H1 (cell line): ENCODE measurements around the gene KCNK4. TPM values are rescaled to one million over a fixed set of nuclear protein-coding genes. Genes with fewer than 3 reads are reported as not detected.

Source experiments
- CTCF ChIA-PET: fragments of 300-600 bp; sonication (Branson Sonifier 250); formaldehyde crosslinking; loops from one replicate; lab custom pipeline; 2021; ENCODE audit not compliant: partially characterized antibody; lab: Charles Lee
- POLR2A ChIA-PET: fragments of 300-600 bp; sonication (Branson Sonifier 250); formaldehyde crosslinking; loops from one replicate; lab custom pipeline; 2021; ENCODE audit warnings: inconsistent platforms; ENCODE audit not compliant: partially characterized antibody; lab: Charles Lee
- DNase-seq, 2 experiments: peaks; one replicate each; pipeline versions ENCODE4 v3.0.0 to v3.0.0-alpha.2; 2010 to 2022; ENCODE audit warnings: low spot score in 2 of 2, low read depth in 1 of 2, mixed read lengths in 1 of 2
- FAIRE-seq: peaks from 2 replicates; lab custom pipeline; 2011; peaks lifted over from hg19 to GRCh38; lab: Jason Lieb, UNC
- H2AFZ ChIP-seq: 2 replicates; pipeline ENCODE4 v1.8.1; 2012; ENCODE audit warnings: low read length, inconsistent platforms
- H2AK5ac ChIP-seq: 2 replicates; pipeline ENCODE4 v1.6.1; 2013; ENCODE audit warnings: low read depth, low read length
- H2BK120ac ChIP-seq: replicated peaks from 2 replicates; pipeline ENCODE3; 2013; ENCODE audit warnings: low read depth, low read length, inconsistent platforms
- H2BK12ac ChIP-seq: 2 replicates; pipeline ENCODE4 v1.6.1; 2013; ENCODE audit warnings: low read depth, low read length
- H2BK15ac ChIP-seq: 2 replicates; pipeline ENCODE4 v1.6.1; 2013; ENCODE audit warnings: low read length
- H2BK20ac ChIP-seq: 2 replicates; pipeline ENCODE4 v1.6.1; 2013; ENCODE audit warnings: low read length
- H2BK5ac ChIP-seq: 2 replicates; pipeline ENCODE4 v1.6.1; 2013; ENCODE audit warnings: low read depth, low read length
- H3K14ac ChIP-seq: 2 replicates; pipeline ENCODE4 v1.6.1; 2013; ENCODE audit warnings: inconsistent platforms; ENCODE audit not compliant: insufficient read length
- H3K18ac ChIP-seq: 2 replicates; pipeline ENCODE4 v1.6.1; 2013; ENCODE audit warnings: low read length; ENCODE audit errors: extremely low read depth
- H3K23ac ChIP-seq: 2 replicates; pipeline ENCODE4 v1.6.1; 2013; ENCODE audit warnings: inconsistent platforms; ENCODE audit not compliant: insufficient read length
- H3K23me2 ChIP-seq: 2 replicates; pipeline ENCODE4 v1.6.1; 2013; ENCODE audit warnings: low read depth, low read length
- H3K27ac ChIP-seq: 2 replicates; pipeline ENCODE4 v1.6.1; 2011; ENCODE audit warnings: low read depth, low read length, inconsistent platforms
- H3K27me3 ChIP-seq, 4 experiments: replicated peaks in 1 of 4; 1 replicate in 1 of 4; 2 replicates in 3 of 4; pipeline versions ENCODE4 v1.6.1 to v1.8.1; 2011 to 2013; ENCODE audit warnings: low read length in 3 of 4, mild to moderate bottlenecking in 3 of 4, inconsistent platforms in 2 of 4, mixed read lengths in 2 of 4, moderate library complexity in 1 of 4; ENCODE audit not compliant: control insufficient read depth in 3 of 4, insufficient read depth in 3 of 4; ENCODE audit errors: extremely low read depth in 1 of 4
- H3K36me3 ChIP-seq, 4 experiments: 2 replicates each; pipeline versions ENCODE4 v1.6.1 to v1.8.1; 2011 to 2013; ENCODE audit warnings: mild to moderate bottlenecking in 4 of 4, low read length in 3 of 4, moderate library complexity in 2 of 4, control low read depth in 1 of 4, inconsistent platforms in 1 of 4; ENCODE audit not compliant: insufficient read depth in 4 of 4, control insufficient read depth in 2 of 4
- H3K4ac ChIP-seq: replicated peaks from 2 replicates; pipeline ENCODE3; 2013; ENCODE audit warnings: low read length, low read depth, mixed read lengths, inconsistent platforms; ENCODE audit not compliant: insufficient read length
- H3K4me1 ChIP-seq, 4 experiments: replicated peaks in 1 of 4; 1 replicate in 1 of 4; 2 replicates in 3 of 4; pipeline versions ENCODE4 v1.6.1 to v1.8.1; 2011 to 2013; ENCODE audit warnings: low read length in 3 of 4, inconsistent platforms in 2 of 4, mixed read lengths in 1 of 4; ENCODE audit not compliant: insufficient read depth in 4 of 4, control insufficient read depth in 3 of 4
- H3K4me2 ChIP-seq, 2 experiments: 2 replicates each; pipeline versions ENCODE4 v1.6.1 to v1.8.1; 2011 to 2013; ENCODE audit warnings: low read depth in 2 of 2, low read length in 2 of 2, control low read depth in 1 of 2, inconsistent platforms in 1 of 2, mild to moderate bottlenecking in 1 of 2; ENCODE audit not compliant: insufficient read depth in 1 of 2
- H3K4me3 ChIP-seq, 4 experiments: fragments of 200-600, 300-600 bp in 1 of 4; sonication (generic), shearing (Covaris generic), sonication (Bioruptor Twin) in 1 of 4; 2 replicates each; pipeline versions ENCODE4 v1.5.1 to v1.8.1; 2011 to 2016; ENCODE audit warnings: low read length in 4 of 4, low read depth in 3 of 4, control low read depth in 2 of 4, inconsistent platforms in 2 of 4, mild to moderate bottlenecking in 2 of 4, mixed read lengths in 1 of 4, moderate library complexity in 1 of 4; ENCODE audit not compliant: insufficient read depth in 2 of 4; ENCODE audit errors: extremely low read depth in 1 of 4
- H3K56ac ChIP-seq: replicated peaks from 2 replicates; pipeline ENCODE3; 2013; ENCODE audit warnings: low read depth, mild to moderate bottlenecking, mixed read lengths, low read length, inconsistent platforms; ENCODE audit not compliant: insufficient read length
- H3K79me1 ChIP-seq: 2 replicates; pipeline ENCODE4 v1.6.1; 2013; ENCODE audit warnings: low read depth, low read length, control low read depth
- H3K79me2 ChIP-seq, 2 experiments: 2 replicates each; pipeline versions ENCODE4 v1.6.1 to v1.8.1; 2012 to 2013; ENCODE audit warnings: low read length in 2 of 2, mild to moderate bottlenecking in 2 of 2, inconsistent platforms in 1 of 2; ENCODE audit not compliant: insufficient read depth in 2 of 2, control insufficient read depth in 1 of 2
- H3K9ac ChIP-seq, 4 experiments: replicated peaks in 1 of 4; 1 replicate in 1 of 4; 2 replicates in 3 of 4; pipeline versions ENCODE4 v1.6.1 to v1.8.1; 2011 to 2013; ENCODE audit warnings: low read depth in 3 of 4, low read length in 3 of 4, control low read depth in 2 of 4, mild to moderate bottlenecking in 2 of 4, moderate library complexity in 2 of 4, inconsistent platforms in 1 of 4; ENCODE audit errors: extremely low read depth in 1 of 4
- H3K9me3 ChIP-seq, 2 experiments: 2 replicates each; pipeline versions ENCODE4 v1.6.1 to v1.8.1; 2012 to 2013; ENCODE audit warnings: mild to moderate bottlenecking in 2 of 2, moderate library complexity in 2 of 2, control low read depth in 1 of 2, inconsistent platforms in 1 of 2, low read depth in 1 of 2, low read length in 1 of 2, mixed read lengths in 1 of 2; ENCODE audit not compliant: insufficient read depth in 2 of 2
- H4K20me1 ChIP-seq, 2 experiments: replicated peaks in 1 of 2; 2 replicates each; pipeline versions ENCODE3 to v1.8.1; 2011 to 2013; ENCODE audit warnings: inconsistent platforms in 2 of 2, low read length in 2 of 2, mild to moderate bottlenecking in 1 of 2; ENCODE audit not compliant: insufficient read depth in 2 of 2, control insufficient read depth in 1 of 2
- H4K5ac ChIP-seq: 2 replicates; pipeline ENCODE4 v1.6.1; 2013; ENCODE audit warnings: low read length, low read depth, mixed read lengths, inconsistent platforms; ENCODE audit not compliant: insufficient read length
- H4K8ac ChIP-seq: 2 replicates; pipeline ENCODE4 v1.8.0; 2013; ENCODE audit warnings: mild to moderate bottlenecking, moderate library complexity, low read length, inconsistent platforms; ENCODE audit not compliant: insufficient read depth; ENCODE audit errors: extremely low read depth
- H4K91ac ChIP-seq: replicated peaks from 2 replicates; pipeline ENCODE3; 2013; ENCODE audit warnings: low read length, mixed read lengths, inconsistent platforms; ENCODE audit not compliant: insufficient read length
- E2F6 ChIP-seq: IDR thresholded peaks from 2 replicates; pipeline ENCODE4 v1.6.1; 2012; ENCODE audit warnings: inconsistent platforms
- EZH2 ChIP-seq: fragments of 200-600 bp; sonication (generic); IDR thresholded peaks from 2 replicates; pipeline ENCODE4 v1.7.1; 2012; ENCODE audit warnings: low read depth, mild to moderate bottlenecking, moderate library complexity, low read length, inconsistent platforms; ENCODE audit not compliant: severe bottlenecking
- KDM1A ChIP-seq: fragments of 200-600, 300-600 bp; sonication (generic); IDR thresholded peaks from 2 replicates; pipeline ENCODE4 v1.7.1; 2016; ENCODE audit warnings: mild to moderate bottlenecking, low read length, borderline replicate concordance
- MAX ChIP-seq: IDR thresholded peaks from 2 replicates; pipeline ENCODE4 v1.6.1; 2012; ENCODE audit warnings: inconsistent platforms
- POLR2AphosphoS5 ChIP-seq: IDR thresholded peaks from 2 replicates; pipeline ENCODE4 v1.6.1; 2011; ENCODE audit warnings: low read depth, low read length
- WGBS, 2 experiments: shearing (Covaris generic) in 1 of 2; methylation state at CpG; one replicate each; pipeline versions ENCODE4 v1.1.6 to v1.1.7; 2013 to 2015; ENCODE audit warnings: low lambda C conversion rate in 2 of 2, mixed read lengths in 2 of 2, inconsistent platforms in 1 of 2, low coverage in 1 of 2, missing lambda C conversion rate in 1 of 2; ENCODE audit not compliant: insufficient replicate concordance in 2 of 2, insufficient coverage in 1 of 2, insufficient read length in 1 of 2; ENCODE audit errors: extremely low coverage in 1 of 2, missing lambda C conversion rate in 1 of 2; 5-methylcytosine and 5-hydroxymethylcytosine counted together
- polyA plus RNA-seq, 7 experiments: library from polyadenylated mRNA; depleted of rRNA in 3 of 7; stranded (reverse) in 5 of 7; unstranded in 2 of 7; fragments of >200 nt in 5 of 7; fragments of 200-250 nt in 2 of 7; gene quantifications; 1 replicate in 5 of 7; 2 replicates in 1 of 7; 4 replicates in 1 of 7; pipeline versions ENCODE4 v1.2.1 to v1.2.3, GENCODE V29; 2011 to 2013; ENCODE audit warnings: missing spikeins in 2 of 7, mixed read lengths in 2 of 7
- total RNA-seq: library from RNA; stranded (reverse); fragmentation: NEBNext Ultra II Directional; extraction: Animal tissue kit (Norgen Biotek cat#: 25700); gene quantifications from 2 replicates; pipeline ENCODE4 v1.2.1, GENCODE V29; 2021

KCNK4 gene
- total and polyA plus RNA-seq, 2 of the 8 experiments (the other 6 are each of a cell fraction or from before 2014, with no cell fraction given), result 0.19 TPM; not detected in 1

- H4K20me1 ChIP-seq, result peaks cover 6 to 19% of the 10 kb centered on the region in 2 experiments
- H3K23ac ChIP-seq, result no peak overlapping the region
- H3K79me2 ChIP-seq, result peaks cover 0 to 23% of the 10 kb centered on the region in 2 experiments; a peak in 1 of 4 replicates
- no peak overlapping the region for H2BK5ac ChIP-seq
- H4K91ac ChIP-seq, result no peak overlapping the region
- no peak overlapping the region for H4K8ac ChIP-seq
- H3K9ac ChIP-seq, result peak overlapping the region in 1 of 4 experiments; percentile 10; a peak in 2 of 7 replicates
- H3K23me2 ChIP-seq, result peaks cover 10% of the 10 kb centered on the region; the same call in 1 of the 2 replicates
- no peak overlapping the region for H4K5ac ChIP-seq
- no peak overlapping the region for H3K27ac ChIP-seq
- no peak for FAIRE-seq
- H2BK20ac ChIP-seq, result no peak overlapping the region; the same call in 1 of the 2 replicates
- no peak overlapping the region; the same call in 1 of the 2 replicates for H3K18ac ChIP-seq
- ChIA-PET POLR2A (interaction anchor here (3.9 to 13.1 kb wide), 5 partner anchors 9 to 19 kb away, joined by 36 to 352 read pairs (median 101); partner anchors contain the start of genes DNAJC4, FKBP2, PPP1R14B and VEGFB), CTCF (interaction anchor here (0.8 to 10.0 kb wide), 6 partner anchors 13 to 102 kb away, joined by 3 to 102 read pairs (median 4); no protein-coding TSS in a partner anchor)
- no peak overlapping the region for H3K4ac ChIP-seq
- no peak overlapping the region for H3K14ac ChIP-seq
- H3K4me1 ChIP-seq, result peaks cover 0 to 35% (median 31%) of the 10 kb centered on the region in 4 experiments; a peak in 6 of 7 replicates
- peak overlapping the region; percentile 73 to 88 for H3K4me2 ChIP-seq
- H3K27me3 ChIP-seq, result no peaks in the 10 kb centered on the region
- H2BK12ac ChIP-seq, result peak overlapping the region; percentile 60; the same call in 1 of the 2 replicates
- H2AFZ ChIP-seq, result no peak overlapping the region
- no peak overlapping the region for H3K56ac ChIP-seq
- 0 out of 2 replicates have a peak overlapping the region, but pooled peaks have one; percentile 54 for H2AK5ac ChIP-seq
- H2BK15ac ChIP-seq, result no peak overlapping the region
- DNase-seq, result no peak
- TF ChIP-seq EZH2, result no peak
- no peak for TF ChIP-seq MAX
- no peak for TF ChIP-seq POLR2AphosphoS5
- TF ChIP-seq KDM1A, result peak; percentile 37; the same call in 1 of the 2 replicates
- TF ChIP-seq E2F6, result no peak
- H3K79me1 ChIP-seq, result peaks cover 2% of the 10 kb centered on the region; the same call in 1 of the 2 replicates
- no peak overlapping the region for H2BK120ac ChIP-seq
- H3K9me3 ChIP-seq, result no peaks in the 10 kb centered on the region
- peak overlapping the region in 3 of 4 experiments; percentile 74 to 86 (median 77); a peak in 6 of 8 replicates for H3K4me3 ChIP-seq
- WGBS, 2 experiments, result 86% methylated on average over 8 of the region's 8 CpGs; no CpG with 5 or more reads in 1 of the 2 experiments
- H3K36me3 ChIP-seq, result peaks cover 8 to 31% (median 17%) of the 10 kb centered on the region in 4 experiments
These were observed 38.1 kb upstream of the KCNK4 start for GRCh38 chr11:64253043-64253442.
